ENCODE results near the gene C6orf89.
"Not testable (repeated sequence)": the region's sequence is repeated elsewhere in the genome, so short reads cannot be mapped to it uniquely, and the experiment has no call there.

Gene C6orf89

DNA sequence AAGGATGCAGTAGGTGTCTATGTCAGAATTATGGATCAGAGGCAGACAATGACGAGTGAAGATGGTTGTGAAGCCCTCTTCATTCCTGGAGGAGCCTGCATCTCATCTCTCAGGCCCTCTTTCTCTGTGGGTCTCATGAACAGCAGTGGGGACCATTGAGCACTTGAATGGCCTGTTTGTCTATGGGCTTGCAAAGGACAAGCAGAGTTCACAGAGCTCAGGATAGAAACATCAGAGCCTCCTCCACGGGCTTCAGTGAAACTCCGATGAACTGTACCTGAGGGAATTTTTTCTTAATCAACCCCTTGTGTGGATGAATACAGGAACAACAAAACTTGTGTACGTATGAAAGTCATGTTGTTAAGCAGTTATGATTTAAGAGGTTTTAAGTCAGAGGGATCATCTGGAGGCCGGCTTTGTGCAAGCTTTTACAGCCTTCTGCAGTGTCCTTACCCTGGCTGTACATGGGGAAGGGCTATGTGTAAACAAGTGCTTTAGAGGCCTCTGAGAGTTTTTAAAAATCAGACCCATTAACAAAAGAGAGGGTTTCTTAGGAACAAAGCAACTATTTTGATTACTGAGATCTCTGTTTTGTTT, 39.1 kb downstream of the C6orf89 start:
- DNase-seq (ENCODE audit: low read depth): no peak

GRCh38 chr6:36925809-36926208, 40.1 kb downstream of the C6orf89 start:
- no peak for DNase-seq (ENCODE audit: low read depth)

DNA sequence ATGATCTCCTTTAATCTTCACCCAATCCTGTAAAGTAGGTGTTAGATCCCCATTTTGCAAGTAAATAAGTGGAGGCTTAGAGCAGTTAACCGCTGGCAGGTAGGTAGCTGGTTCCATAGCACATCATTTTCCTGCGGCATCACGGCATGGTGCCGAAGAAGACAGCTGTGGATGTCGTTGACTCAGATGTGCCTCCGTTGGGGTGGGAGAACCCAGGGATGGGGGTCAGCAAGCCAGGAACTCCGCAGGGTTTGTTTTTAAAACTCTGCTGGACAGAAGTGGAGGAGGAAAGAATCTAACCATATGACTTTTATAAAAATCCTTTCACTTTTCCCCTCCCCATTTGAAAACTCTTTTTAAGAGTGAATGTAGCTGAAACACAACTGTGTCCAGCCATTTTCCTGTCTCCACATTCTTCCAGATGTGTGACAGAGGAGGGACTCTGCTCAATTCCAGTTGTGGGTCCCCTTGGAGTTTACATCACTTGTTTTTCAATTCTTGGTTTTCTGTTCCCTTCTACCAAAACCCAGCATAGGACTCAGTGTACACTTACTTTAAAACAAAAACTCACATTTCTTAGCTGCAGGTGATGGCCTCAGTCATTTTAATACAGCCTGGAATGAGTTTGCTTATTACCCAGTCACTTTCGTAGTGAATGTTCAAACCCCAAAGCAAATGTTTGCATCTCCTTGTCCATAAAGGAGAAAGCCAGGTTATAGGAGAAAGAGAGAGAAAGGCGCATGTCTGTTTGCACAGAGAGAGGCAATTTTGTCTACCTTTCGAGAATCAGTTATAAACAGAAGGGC, 41.2 kb downstream of the C6orf89 start:
- DNase-seq (ENCODE audit: low read depth): no peak

DNA sequence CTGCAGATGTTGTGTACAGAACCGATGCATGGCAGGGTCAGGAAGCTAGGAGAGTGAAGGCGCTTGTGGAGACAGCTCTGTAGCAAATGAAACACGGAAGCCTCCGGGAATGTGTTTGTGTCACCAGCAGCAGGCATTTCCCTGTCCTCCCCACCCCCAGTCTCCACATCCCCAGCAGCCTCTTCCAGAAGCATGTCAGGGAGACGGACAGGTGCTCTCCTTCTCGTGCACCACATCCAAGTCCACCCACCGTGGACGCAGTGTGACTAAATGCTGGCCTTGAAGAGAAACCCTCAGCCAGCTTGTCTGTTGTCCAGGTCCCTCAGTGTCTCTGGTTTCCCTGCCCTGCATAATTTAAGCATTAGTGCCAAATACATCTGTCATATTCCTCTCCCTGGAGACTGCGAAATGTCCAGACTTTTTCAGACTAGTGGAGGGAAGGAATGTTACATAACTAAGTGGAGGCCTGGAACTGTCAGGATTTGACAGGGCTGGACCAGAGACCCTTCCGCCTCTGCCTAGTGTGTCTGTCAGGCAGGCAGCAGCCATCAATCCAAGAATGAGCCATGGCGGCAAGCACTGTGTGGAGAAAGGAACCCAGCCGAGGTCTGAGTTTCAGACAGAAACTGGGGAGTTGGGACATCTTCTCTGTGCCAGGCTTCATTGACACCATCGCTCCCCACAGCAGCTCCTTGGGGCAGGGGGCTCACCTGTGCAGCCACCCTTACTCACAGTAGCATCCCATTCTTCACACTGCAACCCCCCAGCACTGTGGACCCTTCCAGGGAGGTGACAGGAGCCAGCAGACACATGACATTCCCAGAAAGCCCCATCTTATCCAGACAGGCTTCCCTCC, 42.2 kb downstream of the C6orf89 start:
- no peak for DNase-seq (ENCODE audit: low read depth)

DNA sequence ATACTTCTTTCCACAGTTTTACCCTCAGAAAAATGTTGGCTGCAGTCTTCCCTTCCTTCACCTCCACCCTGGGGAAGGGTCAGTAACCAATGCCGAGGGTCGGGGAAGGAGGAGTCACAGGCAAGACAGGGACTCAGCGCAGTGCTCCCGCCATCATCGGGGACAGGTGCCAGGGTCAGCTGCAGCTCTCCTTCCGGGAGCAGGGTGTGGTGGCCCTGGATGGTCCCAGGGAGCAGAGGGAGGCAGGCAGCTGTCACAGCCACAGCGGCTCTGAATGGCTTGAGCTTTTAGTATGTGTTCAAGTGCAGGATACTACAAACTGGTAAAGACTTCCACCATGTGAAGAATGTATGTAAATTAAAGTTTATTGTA, 42.8 kb downstream of the C6orf89 start:
- no peak for DNase-seq (ENCODE audit: low read depth)

DNA sequence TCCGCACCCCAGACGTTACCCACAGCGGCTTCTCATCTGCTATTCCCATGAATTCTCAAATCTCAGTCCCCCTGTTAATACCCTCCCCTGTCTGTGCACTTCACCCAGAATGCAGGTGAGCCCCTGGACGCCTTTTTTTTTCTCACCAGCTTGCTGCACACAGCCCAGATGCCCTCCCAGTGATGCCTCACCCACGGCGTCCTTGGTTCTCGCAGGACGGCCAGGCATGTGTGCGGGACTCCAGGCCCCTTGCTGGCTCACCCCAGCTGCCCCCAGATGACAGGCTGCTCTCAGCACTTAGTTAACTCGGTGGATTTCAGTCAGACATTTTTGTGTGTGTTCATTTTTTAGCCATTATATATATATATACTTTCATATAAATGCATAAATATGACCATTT, 43.4 kb downstream of the C6orf89 start:
- DNase-seq (ENCODE audit: low read depth): no peak

DNA sequence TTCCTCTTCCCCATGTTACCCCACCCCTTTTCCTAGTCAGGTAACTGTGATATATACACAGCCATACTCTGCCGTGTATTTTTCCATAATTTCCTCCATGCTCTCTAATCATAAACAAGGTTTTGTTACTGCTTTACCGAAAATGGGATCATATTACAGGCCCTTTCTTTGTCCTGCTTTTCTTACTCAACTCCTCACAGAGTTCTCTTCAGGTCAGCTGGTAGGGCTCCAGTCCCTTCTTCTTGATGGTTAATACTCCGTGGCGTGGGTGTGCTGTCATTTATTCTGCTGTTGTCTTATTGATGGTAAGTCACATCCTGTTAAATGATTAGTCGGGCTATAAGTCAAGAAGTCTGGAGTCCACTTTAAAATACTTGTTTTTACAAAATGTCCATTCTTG, 43.9 kb downstream of the C6orf89 start:
- no peak for DNase-seq (ENCODE audit: low read depth)

DNA sequence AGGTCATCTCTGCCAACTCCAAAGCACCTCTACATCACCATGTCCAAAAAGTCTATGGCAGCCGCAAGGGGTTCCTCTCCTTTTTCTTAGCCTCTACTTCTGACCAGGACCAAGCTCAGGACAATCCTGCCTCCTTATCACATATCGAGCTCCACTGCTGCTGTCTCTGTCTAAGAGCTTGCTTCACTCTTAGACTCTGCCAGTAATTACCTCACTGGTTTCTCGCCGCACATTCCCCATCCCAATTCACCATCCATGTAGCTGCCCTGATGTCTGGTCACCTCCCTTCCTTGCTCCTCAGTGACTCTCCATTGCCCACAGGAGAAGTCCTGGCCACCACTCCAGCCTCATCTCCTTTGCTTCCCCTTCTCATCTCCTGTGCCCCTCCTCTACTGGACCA, 44.7 kb downstream of the C6orf89 start:
- DNase-seq (ENCODE audit: low read depth): no peak

GRCh38 chr6:36933102-36933501, 47.4 kb downstream of the C6orf89 start:
- no peak for DNase-seq (ENCODE audit: low read depth)

DNA sequence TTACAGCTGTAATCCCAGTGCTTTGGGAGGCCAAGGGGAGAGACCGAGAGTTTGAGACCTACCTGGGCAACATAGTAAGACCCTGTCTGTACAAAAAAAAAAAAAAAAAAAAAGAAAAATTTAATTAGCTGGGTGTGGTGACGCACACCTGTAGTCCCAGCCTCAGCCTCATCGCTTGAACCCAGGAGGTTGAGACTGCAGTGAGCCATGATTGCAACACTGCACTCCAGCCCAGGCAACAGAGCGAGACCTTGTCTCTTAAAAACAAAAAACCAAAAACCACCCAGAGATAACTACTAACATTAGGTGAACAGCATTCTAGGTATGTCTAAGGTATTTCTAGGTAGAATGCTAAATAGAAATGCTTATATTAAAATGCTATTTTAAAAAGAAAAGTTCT, 47.8 kb downstream of the C6orf89 start:
- DNase-seq (ENCODE audit: low read depth): no peak

GRCh38 chr6:36934901-36935300, 49.1 kb downstream of the C6orf89 start:
- DNase-seq (ENCODE audit: low read depth): no peak

- DNase-seq (ENCODE audit: low read depth): no peak
These were observed 51.1 kb downstream of the C6orf89 start for GRCh38 chr6:36936824-36937223.

DNA sequence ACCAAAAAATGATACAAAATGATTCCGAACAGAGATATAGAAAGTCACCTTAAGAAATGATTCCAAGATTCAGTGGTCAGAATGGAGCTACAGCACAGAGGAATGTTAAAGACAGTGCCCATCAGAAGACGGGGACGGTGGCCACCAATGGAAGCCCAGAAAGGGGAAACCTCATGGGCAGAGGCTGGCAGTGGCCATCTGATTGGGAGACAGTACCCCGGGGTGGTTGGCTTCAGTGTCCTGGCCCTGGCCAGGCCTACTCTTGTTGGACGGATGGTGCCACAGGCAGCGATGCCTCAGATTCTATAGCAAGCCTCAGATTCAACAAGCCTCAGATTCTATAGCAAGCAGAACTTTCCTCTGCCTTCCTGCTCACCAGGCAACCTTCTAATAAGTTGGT, 52.1 kb downstream of the C6orf89 start:
- no peak for DNase-seq (ENCODE audit: low read depth)

DNA sequence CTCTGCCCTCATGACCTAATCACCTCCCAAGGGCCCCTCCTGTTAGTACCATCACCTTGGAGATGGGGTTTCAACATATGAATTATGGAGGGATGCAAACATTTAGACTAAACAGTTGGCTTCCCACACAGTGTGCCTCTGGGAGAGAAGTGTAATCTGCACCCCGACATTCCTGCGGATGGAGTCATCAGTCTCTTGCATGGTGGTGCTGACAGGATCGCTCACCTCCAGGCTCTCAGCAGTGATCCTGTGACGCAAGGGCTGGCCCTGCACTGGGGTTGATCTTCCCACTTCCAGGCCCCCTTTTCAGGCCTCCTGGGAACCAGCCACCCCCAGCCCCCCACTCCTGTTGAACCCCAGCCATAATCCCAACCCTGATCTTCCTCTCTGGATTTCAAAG, 52.8 kb downstream of the C6orf89 start:
- DNase-seq (ENCODE audit: low read depth): no peak

DNA sequence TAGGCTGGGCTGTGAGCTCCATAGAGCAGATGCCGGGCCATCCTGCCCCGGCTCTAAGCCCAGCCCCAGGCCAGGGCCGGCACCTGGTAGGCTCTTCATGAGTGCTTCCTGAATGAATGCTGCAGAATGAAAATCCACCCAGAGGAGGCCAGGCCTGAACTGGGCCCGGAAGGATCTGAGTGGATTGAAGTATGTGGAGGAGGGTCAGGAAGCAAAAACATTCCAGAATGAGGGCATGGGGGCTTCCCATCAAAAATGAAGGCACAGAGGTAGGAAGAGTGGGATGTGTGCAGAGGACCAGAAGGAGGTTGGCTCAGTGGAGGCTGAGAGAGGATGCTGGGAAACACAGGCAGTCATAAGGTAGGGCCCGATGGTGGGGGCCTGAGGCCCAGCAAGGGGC, 53.3 kb downstream of the C6orf89 start:
- DNase-seq (ENCODE audit: low read depth): not testable (repeated sequence)

DNA sequence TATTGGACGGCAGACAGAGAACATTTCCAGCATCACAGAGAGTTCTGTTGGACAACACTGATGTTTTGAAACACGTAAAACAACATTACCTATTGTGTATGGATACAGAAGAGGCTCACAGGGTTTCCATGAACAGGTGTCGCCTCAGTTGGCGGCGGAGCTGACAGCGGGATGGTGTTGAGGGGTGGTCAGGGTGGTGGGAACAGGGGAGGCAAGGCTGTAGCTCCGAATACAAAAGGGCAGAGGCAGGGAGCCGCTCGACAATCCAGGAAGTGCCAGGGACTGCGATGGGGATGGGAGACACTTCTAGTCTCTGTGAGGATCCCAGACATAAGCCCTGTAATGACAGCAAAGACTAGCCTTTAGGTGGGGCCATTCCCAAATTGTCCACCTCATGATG, 54.3 kb downstream of the C6orf89 start:
- DNase-seq (ENCODE audit: low read depth): no peak

DNA sequence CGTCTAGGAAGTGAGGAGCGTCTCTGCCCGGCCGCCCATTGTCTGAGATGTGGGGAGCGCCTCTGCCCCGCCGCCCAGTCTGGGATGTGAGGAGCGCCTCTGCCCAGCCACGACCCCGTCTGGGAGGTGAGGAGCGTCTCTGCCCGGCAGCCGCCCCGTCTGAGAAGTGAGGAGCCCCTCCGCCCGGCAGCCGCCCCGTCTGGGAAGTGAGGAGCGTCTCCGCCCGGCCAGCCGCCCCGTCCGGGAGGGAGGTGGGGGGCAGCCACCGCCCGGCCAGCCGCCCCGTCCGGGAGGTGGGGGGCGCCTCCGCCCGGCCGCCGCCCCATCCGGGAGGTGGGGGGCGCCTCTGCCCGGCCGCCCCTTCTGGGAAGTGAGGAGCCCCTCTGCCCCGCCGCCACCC, 55.8 kb downstream of the C6orf89 start:
- not testable (repeated sequence) for DNase-seq (ENCODE audit: low read depth)

DNA sequence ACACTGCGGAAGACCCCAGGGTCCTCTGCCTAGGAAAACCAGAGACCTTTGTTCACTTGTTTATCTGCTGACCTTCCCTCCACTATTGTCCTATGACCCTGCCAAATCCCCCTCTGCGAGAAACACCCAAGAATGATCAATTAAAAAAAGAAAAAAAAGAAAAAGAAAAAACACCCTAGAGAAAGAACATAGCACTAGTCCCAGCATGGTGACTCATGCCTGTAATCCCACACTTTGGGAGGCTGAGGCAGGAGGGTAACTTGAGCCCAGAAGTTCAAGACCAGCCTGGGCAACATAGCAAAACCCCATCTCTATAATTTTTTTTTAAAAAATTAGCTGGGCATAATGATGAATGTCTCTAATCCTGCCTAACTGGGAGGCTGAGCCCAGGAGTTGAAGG, 56.6 kb downstream of the C6orf89 start:
- not testable (repeated sequence) for DNase-seq (ENCODE audit: low read depth)

- DNase-seq (ENCODE audit: low read depth): no peak
These were observed 58.9 kb downstream of the C6orf89 start for GRCh38 chr6:36944650-36945049.

- DNase-seq (ENCODE audit: low read depth): no peak
These were observed 59.5 kb downstream of the C6orf89 start for GRCh38 chr6:36945301-36945700.

GRCh38 chr6:36946526-36946925, 60.8 kb downstream of the C6orf89 start:
- no peak for DNase-seq (ENCODE audit: low read depth)

- DNase-seq (ENCODE audit: low read depth): no peak
These were observed 62.0 kb downstream of the C6orf89 start for GRCh38 chr6:36947570-36948351.
